ENCODE data around the gene ULK3.
A peak's percentile ranks its signal among the peaks of the same experiment; 100 is the strongest.

Gene ULK3

GRCh38 chr15:74841891-74842373 lies 1.0 kb downstream of the ULK3 start:
- no peak for TF ChIP-seq CTCF (IDR thresholded peaks at IDR 0.05; ENCODE audit: low read depth, low read length, missing control alignments)
- in situ Hi-C loops (cut with HindIII; ENCODE audit: low pct_ligation_motif_present, low sequenced_read_pairs): no loop called here
- no peak for DNase-seq
- peak overlapping the region; percentile 79 for H3K4me3 ChIP-seq (ENCODE audit: low read depth, low read length)
- H3K27me3 ChIP-seq (replicated peaks): no peaks in the 10 kb centered on the region
- H3K27ac ChIP-seq: no peak overlapping the region
- peaks cover 3% of the 10 kb centered on the region for H3K36me3 ChIP-seq (replicated peaks)

GRCh38 chr15:74840851-74841775 lies 1.8 kb downstream of the ULK3 start:
- no peak overlapping the region for H3K27ac ChIP-seq
- H3K4me3 ChIP-seq (ENCODE audit: low read depth, low read length): no peak overlapping the region

GRCh38 chr15:74839526-74840395 lies 3.2 kb downstream of the ULK3 start:
- in situ Hi-C loops (cut with HindIII; ENCODE audit: low pct_ligation_motif_present, low sequenced_read_pairs): no loop called here
- H3K27me3 ChIP-seq (replicated peaks): no peaks in the 10 kb centered on the region
- H3K36me3 ChIP-seq (replicated peaks): peaks cover 3% of the 10 kb centered on the region
- peak; percentile 30 for TF ChIP-seq CTCF (IDR thresholded peaks at IDR 0.05; ENCODE audit: low read depth, low read length, missing control alignments)
- H3K4me3 ChIP-seq (ENCODE audit: low read depth, low read length): no peak overlapping the region
- no peak for DNase-seq
- H3K27ac ChIP-seq: no peak overlapping the region

More at GRCh38 chr15:74840851-74841775, 1.8 kb downstream of the ULK3 start:
- in situ Hi-C loops (cut with HindIII; ENCODE audit: low pct_ligation_motif_present, low sequenced_read_pairs): no loop called here
- DNase-seq: no peak
- TF ChIP-seq CTCF (IDR thresholded peaks at IDR 0.05; ENCODE audit: low read depth, low read length, missing control alignments): no peak
- no peaks in the 10 kb centered on the region for H3K27me3 ChIP-seq (replicated peaks)
- H3K36me3 ChIP-seq (replicated peaks): peaks cover 3% of the 10 kb centered on the region

- in situ Hi-C loops (cut with HindIII; ENCODE audit: low pct_ligation_motif_present, low sequenced_read_pairs): no loop called here
- Histone ChIP-seq H3K4me3 (ENCODE audit: low read depth, low read length) (no peak overlapping the region), H3K27me3 (replicated peaks) (no peaks in the 10 kb centered on the region), H3K27ac (no peak overlapping the region), H3K36me3 (replicated peaks) (peaks cover 3% of the 10 kb centered on the region)
- DNase-seq: no peak
- no peak for TF ChIP-seq CTCF (IDR thresholded peaks at IDR 0.05; ENCODE audit: low read depth, low read length, missing control alignments)
These were observed 4.0 kb downstream of the ULK3 start for GRCh38 chr15:74838746-74839525.

- Histone ChIP-seq H3K36me3 (replicated peaks) (peaks cover 3% of the 10 kb centered on the region), H3K27ac (no peak overlapping the region), H3K4me3 (ENCODE audit: low read depth, low read length) (no peak overlapping the region), H3K27me3 (replicated peaks) (no peaks in the 10 kb centered on the region)
- no peak for TF ChIP-seq CTCF (IDR thresholded peaks at IDR 0.05; ENCODE audit: low read depth, low read length, missing control alignments)
- in situ Hi-C loops (cut with HindIII; ENCODE audit: low pct_ligation_motif_present, low sequenced_read_pairs): no loop called here
- DNase-seq: no peak
These were observed 4.8 kb downstream of the ULK3 start for GRCh38 chr15:74838137-74838516.

All from brain microvascular endothelial cell (primary cell).